K562 (cell line): ENCODE results near the gene TMX4.

Experiments used
- CTBP1 ChIP-seq: fragments of 450-650 bp; IDR thresholded peaks from 2 replicates; pipeline ENCODE4 v1.6.1; 2016; ENCODE audit warnings: borderline replicate concordance
- HDAC2 ChIP-seq: fragments of 450-650 bp; IDR thresholded peaks from 2 replicates; pipeline ENCODE4 v1.6.1; 2016; ENCODE audit warnings: mild to moderate bottlenecking
- HMG20A ChIP-seq: fragments of 450-650 bp; formaldehyde crosslinking; conservative IDR thresholded peaks from 2 replicates; pipeline ENCODE4 v1.4.0; 2020; ENCODE audit warnings: mild to moderate bottlenecking, mixed read lengths
- KAT2B ChIP-seq: IDR thresholded peaks from one replicate; pipeline ENCODE4 v1.6.1; 2012; ENCODE audit warnings: low read depth, mild to moderate bottlenecking, control low read depth, inconsistent platforms, low read length, moderate library complexity
- POLR2AphosphoS2 ChIP-seq: IDR thresholded peaks from 2 replicates; pipeline ENCODE4 v1.6.1; 2012; ENCODE audit warnings: low read length, improper control_type of control experiment
- TEAD2 ChIP-seq: fragments of 450-650 bp; IDR thresholded peaks from 2 replicates; pipeline ENCODE4 v1.6.1; 2016; ENCODE audit warnings: missing genetic modification characterization, control low read depth, missing compliant biosample characterization
- ZNF121 ChIP-seq: sonication (generic); formaldehyde crosslinking; conservative IDR thresholded peaks from 2 replicates; pipeline ENCODE4 v1.8.0; 2022; ENCODE audit warnings: missing genetic modification reagents
- TF ChIP-seq, protein P1 (sequence below): fragments of 450-650 bp; formaldehyde crosslinking; IDR thresholded peaks from 2 replicates; pipeline ENCODE4 v1.4.0; 2020; ENCODE audit warnings: mild to moderate bottlenecking, moderate library complexity
- TF ChIP-seq, protein P2 (sequence below), 2 experiments: fragments of 200-800 bp in 1 of 2; sonication (Bioruptor generic) in 1 of 2; sonication (generic) in 1 of 2; formaldehyde crosslinking in 1 of 2; IDR thresholded peaks in 1 of 2; conservative IDR thresholded peaks in 1 of 2; 2 replicates each; pipeline versions ENCODE4 v1.5.0 to v1.6.1; 2016 to 2020; ENCODE audit warnings: missing compliant biosample characterization in 1 of 2, missing genetic modification characterization in 1 of 2, missing genetic modification reagents in 1 of 2
- TF ChIP-seq, protein P3 (sequence below): sonication (generic); formaldehyde crosslinking; IDR thresholded peaks from 2 replicates; pipeline ENCODE4 v1.8.1; 2022; ENCODE audit warnings: missing genetic modification reagents
- TF ChIP-seq, protein P4 (sequence below), 3 experiments: IDR thresholded peaks in 2 of 3; conservative IDR thresholded peaks in 1 of 3; 2 replicates each; pipeline ENCODE4 v1.5.1; 2011 to 2012; ENCODE audit warnings: low read length in 3 of 3, mild to moderate bottlenecking in 3 of 3, control low read depth in 2 of 3, improper control_type of control experiment in 1 of 3, inconsistent platforms in 1 of 3, low read depth in 1 of 3, mixed read lengths in 1 of 3, moderate library complexity in 1 of 3; ENCODE audit not compliant: insufficient read depth in 2 of 3

DNA sequence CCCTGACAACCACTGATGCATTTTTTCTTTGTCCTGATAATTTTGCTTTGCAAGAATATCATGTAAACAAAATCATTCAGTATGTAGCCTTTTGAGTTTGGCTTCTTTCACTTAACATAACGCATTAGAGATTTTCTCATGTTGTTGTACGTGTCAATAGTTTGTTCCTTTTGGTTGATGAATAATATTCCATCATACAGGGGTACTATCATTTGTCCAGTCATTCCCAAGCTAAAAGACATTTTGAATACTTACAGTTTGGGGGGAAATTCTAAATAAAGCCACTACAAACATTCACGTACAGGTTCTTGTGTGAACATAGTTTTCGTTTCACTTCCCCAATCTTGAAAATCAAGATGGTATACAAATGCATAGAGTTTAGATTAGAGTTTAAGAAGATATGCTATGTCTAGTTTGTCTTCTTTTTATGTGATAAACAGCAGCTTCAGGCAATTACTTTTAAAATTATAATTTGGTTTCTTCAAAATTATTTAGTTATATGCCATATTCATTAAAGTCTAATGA lies 84.5 kb downstream of the TMX4 start:
- no peak for TF ChIP-seq ZNF121
- TF ChIP-seq TEAD2 = no peak
- TF ChIP-seq, protein P1, sequence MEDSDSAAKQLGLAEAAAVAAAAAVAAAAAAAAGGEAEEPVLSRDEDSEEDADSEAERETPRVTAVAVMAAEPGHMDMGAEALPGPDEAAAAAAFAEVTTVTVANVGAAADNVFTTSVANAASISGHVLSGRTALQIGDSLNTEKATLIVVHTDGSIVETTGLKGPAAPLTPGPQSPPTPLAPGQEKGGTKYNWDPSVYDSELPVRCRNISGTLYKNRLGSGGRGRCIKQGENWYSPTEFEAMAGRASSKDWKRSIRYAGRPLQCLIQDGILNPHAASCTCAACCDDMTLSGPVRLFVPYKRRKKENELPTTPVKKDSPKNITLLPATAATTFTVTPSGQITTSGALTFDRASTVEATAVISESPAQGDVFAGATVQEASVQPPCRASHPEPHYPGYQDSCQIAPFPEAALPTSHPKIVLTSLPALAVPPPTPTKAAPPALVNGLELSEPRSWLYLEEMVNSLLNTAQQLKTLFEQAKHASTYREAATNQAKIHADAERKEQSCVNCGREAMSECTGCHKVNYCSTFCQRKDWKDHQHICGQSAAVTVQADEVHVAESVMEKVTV (CRISPR knock-in tag) = no peak
- TF ChIP-seq, protein P2, sequence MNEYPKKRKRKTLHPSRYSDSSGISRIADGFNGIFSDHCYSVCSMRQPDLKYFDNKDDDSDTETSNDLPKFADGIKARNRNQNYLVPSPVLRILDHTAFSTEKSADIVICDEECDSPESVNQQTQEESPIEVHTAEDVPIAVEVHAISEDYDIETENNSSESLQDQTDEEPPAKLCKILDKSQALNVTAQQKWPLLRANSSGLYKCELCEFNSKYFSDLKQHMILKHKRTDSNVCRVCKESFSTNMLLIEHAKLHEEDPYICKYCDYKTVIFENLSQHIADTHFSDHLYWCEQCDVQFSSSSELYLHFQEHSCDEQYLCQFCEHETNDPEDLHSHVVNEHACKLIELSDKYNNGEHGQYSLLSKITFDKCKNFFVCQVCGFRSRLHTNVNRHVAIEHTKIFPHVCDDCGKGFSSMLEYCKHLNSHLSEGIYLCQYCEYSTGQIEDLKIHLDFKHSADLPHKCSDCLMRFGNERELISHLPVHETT (CRISPR knock-in tag; conservative IDR thresholded peaks at IDR 0.05 in 1 of 2, IDR thresholded peaks at IDR 0.05 in 1 of 2) = no peak
- TF ChIP-seq CTBP1 = no peak
- no peak for TF ChIP-seq POLR2AphosphoS2
- TF ChIP-seq HDAC2 = no peak
- TF ChIP-seq, protein P3, sequence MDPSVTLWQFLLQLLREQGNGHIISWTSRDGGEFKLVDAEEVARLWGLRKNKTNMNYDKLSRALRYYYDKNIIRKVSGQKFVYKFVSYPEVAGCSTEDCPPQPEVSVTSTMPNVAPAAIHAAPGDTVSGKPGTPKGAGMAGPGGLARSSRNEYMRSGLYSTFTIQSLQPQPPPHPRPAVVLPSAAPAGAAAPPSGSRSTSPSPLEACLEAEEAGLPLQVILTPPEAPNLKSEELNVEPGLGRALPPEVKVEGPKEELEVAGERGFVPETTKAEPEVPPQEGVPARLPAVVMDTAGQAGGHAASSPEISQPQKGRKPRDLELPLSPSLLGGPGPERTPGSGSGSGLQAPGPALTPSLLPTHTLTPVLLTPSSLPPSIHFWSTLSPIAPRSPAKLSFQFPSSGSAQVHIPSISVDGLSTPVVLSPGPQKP = no peak
- TF ChIP-seq, protein P4, sequence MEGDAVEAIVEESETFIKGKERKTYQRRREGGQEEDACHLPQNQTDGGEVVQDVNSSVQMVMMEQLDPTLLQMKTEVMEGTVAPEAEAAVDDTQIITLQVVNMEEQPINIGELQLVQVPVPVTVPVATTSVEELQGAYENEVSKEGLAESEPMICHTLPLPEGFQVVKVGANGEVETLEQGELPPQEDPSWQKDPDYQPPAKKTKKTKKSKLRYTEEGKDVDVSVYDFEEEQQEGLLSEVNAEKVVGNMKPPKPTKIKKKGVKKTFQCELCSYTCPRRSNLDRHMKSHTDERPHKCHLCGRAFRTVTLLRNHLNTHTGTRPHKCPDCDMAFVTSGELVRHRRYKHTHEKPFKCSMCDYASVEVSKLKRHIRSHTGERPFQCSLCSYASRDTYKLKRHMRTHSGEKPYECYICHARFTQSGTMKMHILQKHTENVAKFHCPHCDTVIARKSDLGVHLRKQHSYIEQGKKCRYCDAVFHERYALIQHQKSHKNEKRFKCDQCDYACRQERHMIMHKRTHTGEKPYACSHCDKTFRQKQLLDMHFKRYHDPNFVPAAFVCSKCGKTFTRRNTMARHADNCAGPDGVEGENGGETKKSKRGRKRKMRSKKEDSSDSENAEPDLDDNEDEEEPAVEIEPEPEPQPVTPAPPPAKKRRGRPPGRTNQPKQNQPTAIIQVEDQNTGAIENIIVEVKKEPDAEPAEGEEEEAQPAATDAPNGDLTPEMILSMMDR (IDR thresholded peaks at IDR 0.05 in 2 of 3, conservative IDR thresholded peaks at IDR 0.05 in 1 of 3; ENCODE audit: insufficient read depth in 2 of 3, low read depth in 1 of 3, low read length in 3 of 3) = no peak
- TF ChIP-seq HMG20A (CRISPR knock-in tag) = no peak
- TF ChIP-seq KAT2B = no peak
